ENCODE results near the gene IBSP.

IBSP gene

DNA sequence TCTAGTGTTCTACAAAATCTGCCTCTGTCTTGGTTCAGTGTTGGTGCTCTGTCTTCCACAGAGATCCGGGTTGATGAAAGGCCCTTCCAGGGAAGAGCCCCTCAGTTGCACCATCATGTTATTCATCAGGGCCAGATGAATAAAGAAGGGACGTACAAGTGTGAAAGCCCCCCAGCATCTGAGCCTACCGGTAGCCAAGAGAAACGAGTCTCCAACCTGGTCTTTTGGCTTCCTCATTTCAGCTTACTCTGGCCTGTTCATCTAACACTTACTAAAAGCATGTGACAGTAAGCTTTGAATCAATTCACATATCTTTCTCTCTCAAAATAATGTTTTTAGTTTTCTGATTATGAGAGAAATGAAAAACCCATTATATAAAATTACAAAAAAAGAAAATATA lies 52.6 kb downstream of the IBSP start:
- Histone ChIP-seq H3K4me3 (ENCODE audit: low read length in 2 of 2) (no peak overlapping the region), H3K9ac (ENCODE audit: low read length in 2 of 2) (no peak overlapping the region), H3K27me3 (ENCODE audit: control insufficient read depth in 1 of 2, insufficient read depth in 2 of 2, low read length in 2 of 2) (no peaks in the 10 kb centered on the region), H3K36me3 (ENCODE audit: control insufficient read depth in 2 of 2, insufficient read depth in 2 of 2, low read length in 2 of 2) (no peaks in the 10 kb centered on the region), H3K27ac (ENCODE audit: low read length) (no peak overlapping the region), H3K4me1 (ENCODE audit: control insufficient read depth, insufficient read depth, low read length) (no peaks in the 10 kb centered on the region), H3K9me3 (ENCODE audit: control insufficient read depth in 2 of 2, low read length in 2 of 2) (no peaks in the 10 kb centered on the region)

DNA sequence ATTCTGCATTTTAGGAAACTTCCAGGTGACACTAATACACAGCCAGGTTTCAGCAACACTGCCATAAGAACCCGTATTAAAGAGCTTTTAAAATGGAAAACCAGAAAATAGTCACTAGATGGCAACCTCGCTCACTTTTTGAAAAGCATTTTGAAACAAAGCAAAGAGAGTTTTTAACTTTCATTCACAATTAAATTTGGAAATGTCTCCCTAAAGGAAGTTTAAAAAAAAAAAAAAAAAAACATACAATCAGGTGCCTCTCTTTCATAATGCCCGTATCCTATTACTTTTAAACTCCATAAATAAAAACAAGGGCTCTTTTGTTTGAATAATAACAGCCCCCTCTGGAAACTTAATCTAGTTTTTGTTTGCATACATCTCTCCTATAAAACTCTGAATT lies 53.8 kb downstream of the IBSP start:
- H3K4me1 ChIP-seq (ENCODE audit: control insufficient read depth, insufficient read depth, low read length) = no peaks in the 10 kb centered on the region
- no peak overlapping the region for H3K9ac ChIP-seq (ENCODE audit: low read length in 2 of 2)
- H3K27ac ChIP-seq (ENCODE audit: low read length) = no peak overlapping the region
- H3K9me3 ChIP-seq (ENCODE audit: control insufficient read depth in 2 of 2, low read length in 2 of 2) = no peaks in the 10 kb centered on the region
- H3K36me3 ChIP-seq (ENCODE audit: control insufficient read depth in 2 of 2, insufficient read depth in 2 of 2, low read length in 2 of 2) = no peaks in the 10 kb centered on the region
- no peaks in the 10 kb centered on the region for H3K27me3 ChIP-seq (ENCODE audit: control insufficient read depth in 1 of 2, insufficient read depth in 2 of 2, low read length in 2 of 2)
- no peak overlapping the region for H3K4me3 ChIP-seq (ENCODE audit: low read length in 2 of 2)

DNA sequence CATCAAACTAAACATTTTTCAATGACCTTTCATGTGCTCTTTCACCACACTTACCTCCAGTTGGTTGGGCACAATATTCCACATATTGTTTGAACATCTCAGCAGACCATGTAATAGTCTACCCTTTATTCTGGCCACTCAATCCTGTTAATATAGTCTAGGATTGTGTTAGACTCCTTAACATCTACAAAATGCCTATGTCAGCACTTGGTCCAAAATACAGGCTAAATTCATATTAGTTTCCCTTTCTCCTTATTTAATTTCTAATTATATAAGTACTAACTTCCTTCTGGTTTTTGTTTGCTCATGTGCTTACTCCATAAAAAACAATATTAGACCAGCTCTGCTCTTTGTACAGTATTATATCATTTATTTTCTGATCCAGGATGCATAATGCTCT lies 54.5 kb downstream of the IBSP start:
- Histone ChIP-seq H3K4me1 (ENCODE audit: control insufficient read depth, insufficient read depth, low read length) (no peaks in the 10 kb centered on the region), H3K4me3 (ENCODE audit: low read length in 2 of 2) (no peak overlapping the region), H3K27me3 (ENCODE audit: control insufficient read depth in 1 of 2, insufficient read depth in 2 of 2, low read length in 2 of 2) (no peaks in the 10 kb centered on the region), H3K9me3 (ENCODE audit: control insufficient read depth in 2 of 2, low read length in 2 of 2) (no peaks in the 10 kb centered on the region), H3K9ac (ENCODE audit: low read length in 2 of 2) (no peak overlapping the region), H3K27ac (ENCODE audit: low read length) (no peak overlapping the region), H3K36me3 (ENCODE audit: control insufficient read depth in 2 of 2, insufficient read depth in 2 of 2, low read length in 2 of 2) (no peaks in the 10 kb centered on the region)

DNA sequence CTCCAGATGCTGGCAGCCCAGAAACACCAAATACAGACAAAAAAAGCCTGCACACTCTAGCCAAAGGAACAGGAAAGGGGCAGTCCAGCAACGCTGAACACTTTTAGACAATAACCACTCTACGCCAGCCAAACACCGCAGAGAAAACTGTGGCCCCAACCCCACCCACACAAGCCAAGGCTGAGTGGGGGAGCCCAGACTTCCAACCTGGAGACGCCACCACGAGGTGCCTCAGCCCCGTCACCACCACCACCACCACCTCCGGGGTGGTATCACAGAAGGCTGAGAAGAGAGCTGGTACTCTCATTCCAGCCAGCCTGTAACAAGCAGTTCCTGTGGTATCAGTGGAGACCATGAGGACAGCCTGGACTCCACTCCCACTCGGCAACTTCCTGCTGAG lies 56.2 kb downstream of the IBSP start:
- Histone ChIP-seq H3K27ac (ENCODE audit: low read length) (no peak overlapping the region), H3K9me3 (ENCODE audit: control insufficient read depth in 2 of 2, low read length in 2 of 2) (no peaks in the 10 kb centered on the region), H3K4me1 (ENCODE audit: control insufficient read depth, insufficient read depth, low read length) (no peaks in the 10 kb centered on the region), H3K9ac (ENCODE audit: low read length in 2 of 2) (no peak overlapping the region), H3K4me3 (ENCODE audit: low read length in 2 of 2) (no peak overlapping the region), H3K27me3 (ENCODE audit: control insufficient read depth in 1 of 2, insufficient read depth in 2 of 2, low read length in 2 of 2) (no peaks in the 10 kb centered on the region), H3K36me3 (ENCODE audit: control insufficient read depth in 2 of 2, insufficient read depth in 2 of 2, low read length in 2 of 2) (no peaks in the 10 kb centered on the region)

DNA sequence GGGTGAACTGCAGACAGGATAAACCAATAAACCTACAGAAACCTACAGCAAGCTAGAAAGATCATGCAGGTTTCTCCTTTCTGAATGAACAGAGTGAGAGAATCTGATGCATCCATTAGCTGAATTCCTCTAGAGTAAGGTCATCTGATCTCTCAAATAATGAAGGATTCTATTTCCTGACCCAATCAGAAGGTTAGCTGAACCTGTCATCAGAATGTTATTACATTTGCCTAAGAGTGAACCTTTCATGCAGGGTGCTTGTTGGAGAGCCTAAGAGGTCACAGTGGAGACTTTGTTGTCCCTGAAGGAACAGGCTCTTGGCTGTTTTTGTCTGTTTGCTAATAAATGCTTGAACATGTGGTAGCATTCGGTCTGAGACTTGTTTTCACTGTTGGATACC lies 57.5 kb downstream of the IBSP start:
- no peak overlapping the region for H3K9ac ChIP-seq (ENCODE audit: low read length in 2 of 2)
- H3K9me3 ChIP-seq (ENCODE audit: control insufficient read depth in 2 of 2, low read length in 2 of 2) = no peaks in the 10 kb centered on the region
- no peak overlapping the region for H3K4me3 ChIP-seq (ENCODE audit: low read length in 2 of 2)
- H3K4me1 ChIP-seq (ENCODE audit: control insufficient read depth, insufficient read depth, low read length) = no peaks in the 10 kb centered on the region
- H3K27me3 ChIP-seq (ENCODE audit: control insufficient read depth in 1 of 2, insufficient read depth in 2 of 2, low read length in 2 of 2) = no peaks in the 10 kb centered on the region
- H3K27ac ChIP-seq (ENCODE audit: low read length) = no peak overlapping the region
- no peaks in the 10 kb centered on the region for H3K36me3 ChIP-seq (ENCODE audit: control insufficient read depth in 2 of 2, insufficient read depth in 2 of 2, low read length in 2 of 2)

DNA sequence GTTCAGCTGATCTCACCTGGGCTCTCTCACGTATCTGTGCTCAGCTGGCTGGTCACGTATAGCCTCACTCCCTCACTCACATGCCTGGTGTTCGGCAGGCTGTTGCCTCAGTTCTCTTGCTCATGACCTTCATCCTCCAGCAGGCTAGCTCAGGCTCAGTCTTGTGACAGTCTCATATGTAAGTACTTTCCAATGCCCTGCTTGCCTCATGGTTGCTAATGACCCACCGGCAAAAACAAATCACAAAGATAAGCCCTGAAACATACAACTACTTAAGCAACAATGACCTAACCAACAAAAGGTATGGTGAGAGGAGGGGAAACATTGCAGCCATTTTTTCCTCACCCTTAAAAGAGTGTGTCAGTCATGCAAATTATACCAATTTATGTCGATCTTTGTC lies 58.4 kb downstream of the IBSP start:
- Histone ChIP-seq H3K27me3 (ENCODE audit: control insufficient read depth in 1 of 2, insufficient read depth in 2 of 2, low read length in 2 of 2) (no peaks in the 10 kb centered on the region), H3K9ac (ENCODE audit: low read length in 2 of 2) (no peak overlapping the region), H3K4me1 (ENCODE audit: control insufficient read depth, insufficient read depth, low read length) (no peaks in the 10 kb centered on the region), H3K9me3 (ENCODE audit: control insufficient read depth in 2 of 2, low read length in 2 of 2) (no peaks in the 10 kb centered on the region), H3K27ac (ENCODE audit: low read length) (no peak overlapping the region), H3K36me3 (ENCODE audit: control insufficient read depth in 2 of 2, insufficient read depth in 2 of 2, low read length in 2 of 2) (no peaks in the 10 kb centered on the region), H3K4me3 (ENCODE audit: low read length in 2 of 2) (no peak overlapping the region)
